Chondrocyte (in vitro differentiated cells): ENCODE results near the gene RYK. TPM values are rescaled to one million over a fixed set of nuclear protein-coding genes. Genes with fewer than 3 reads are reported as not detected.

Experiments used
- DNase-seq: peaks from one replicate; pipeline ENCODE4 v3.0.0; 2021; ENCODE audit warnings: mixed read lengths, low spot score
- H3K27ac Mint-ChIP-seq: one replicate; pipeline ENCODE4 v1.8.0; 2021; ENCODE audit warnings: mild to moderate bottlenecking, moderate library complexity, mixed read lengths; ENCODE audit not compliant: unreplicated experiment
- H3K27me3 Mint-ChIP-seq: 2 replicates; pipeline ENCODE4 v1.8.0; 2021; ENCODE audit warnings: low read depth, mixed read lengths
- H3K36me3 Mint-ChIP-seq: 2 replicates; pipeline ENCODE4 v1.8.0; 2021; ENCODE audit warnings: low read depth, mixed read lengths
- H3K4me1 Mint-ChIP-seq: 2 replicates; pipeline ENCODE4 v1.8.0; 2021; ENCODE audit warnings: low read depth, mild to moderate bottlenecking, mixed read lengths
- H3K4me3 Mint-ChIP-seq: one replicate; pipeline ENCODE4 v1.8.0; 2021; ENCODE audit warnings: mild to moderate bottlenecking, moderate library complexity, mixed read lengths; ENCODE audit not compliant: unreplicated experiment
- H3K9me3 Mint-ChIP-seq: 2 replicates; pipeline ENCODE4 v1.8.0; 2021; ENCODE audit warnings: low read depth, mixed read lengths
- total RNA-seq: library from RNA; stranded (reverse); gene quantifications from 3 replicates; pipeline ENCODE4 v1.2.1, GENCODE V29; 2021
- TF ChIP-seq, protein P1 (sequence below): fragments of 200-600 bp; sonication (generic); IDR thresholded peaks from 2 replicates; pipeline ENCODE4 v1.5.0; 2021; ENCODE audit warnings: antibody characterized with exemption, mild to moderate bottlenecking, moderate library complexity

The RYK gene
- total RNA-seq, 1 donor from 2014 or later, result 49.6 TPM

- TF ChIP-seq, protein P1, sequence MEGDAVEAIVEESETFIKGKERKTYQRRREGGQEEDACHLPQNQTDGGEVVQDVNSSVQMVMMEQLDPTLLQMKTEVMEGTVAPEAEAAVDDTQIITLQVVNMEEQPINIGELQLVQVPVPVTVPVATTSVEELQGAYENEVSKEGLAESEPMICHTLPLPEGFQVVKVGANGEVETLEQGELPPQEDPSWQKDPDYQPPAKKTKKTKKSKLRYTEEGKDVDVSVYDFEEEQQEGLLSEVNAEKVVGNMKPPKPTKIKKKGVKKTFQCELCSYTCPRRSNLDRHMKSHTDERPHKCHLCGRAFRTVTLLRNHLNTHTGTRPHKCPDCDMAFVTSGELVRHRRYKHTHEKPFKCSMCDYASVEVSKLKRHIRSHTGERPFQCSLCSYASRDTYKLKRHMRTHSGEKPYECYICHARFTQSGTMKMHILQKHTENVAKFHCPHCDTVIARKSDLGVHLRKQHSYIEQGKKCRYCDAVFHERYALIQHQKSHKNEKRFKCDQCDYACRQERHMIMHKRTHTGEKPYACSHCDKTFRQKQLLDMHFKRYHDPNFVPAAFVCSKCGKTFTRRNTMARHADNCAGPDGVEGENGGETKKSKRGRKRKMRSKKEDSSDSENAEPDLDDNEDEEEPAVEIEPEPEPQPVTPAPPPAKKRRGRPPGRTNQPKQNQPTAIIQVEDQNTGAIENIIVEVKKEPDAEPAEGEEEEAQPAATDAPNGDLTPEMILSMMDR, result no peak
- Mint-ChIP-seq H3K36me3 (peaks cover 29% of the 10 kb centered on the region), H3K27ac (no peak overlapping the region), H3K4me1 (no peaks in the 10 kb centered on the region), H3K4me3 (no peak overlapping the region), H3K27me3 (no peaks in the 10 kb centered on the region), H3K9me3 (peaks cover 28% of the 10 kb centered on the region)
- no peak for DNase-seq
These were observed 139.0 kb downstream of the RYK start for GRCh38 chr3:134111616-134112015.

DNA sequence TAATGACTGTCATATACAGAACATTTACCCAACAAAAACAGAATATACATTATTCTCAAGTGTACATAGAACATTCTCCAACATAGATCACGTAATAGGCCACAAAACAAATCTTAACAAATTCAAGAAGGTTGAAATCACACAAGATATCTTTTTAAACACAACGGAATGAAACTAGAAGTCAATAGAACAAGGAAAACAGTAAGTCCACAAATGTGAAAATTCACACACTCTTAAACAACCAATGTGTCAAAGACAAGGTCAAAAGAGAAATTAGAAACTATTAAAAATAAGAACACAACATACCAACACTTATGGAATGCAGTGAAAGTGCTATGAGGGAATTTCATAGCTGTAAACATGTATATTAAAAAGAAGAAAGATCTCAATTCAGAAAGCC is 139.7 kb downstream of the RYK start:
- no peak for DNase-seq
- peaks cover 28% of the 10 kb centered on the region for H3K9me3 Mint-ChIP-seq
- TF ChIP-seq, protein P1, result no peak
- H3K4me1 Mint-ChIP-seq, result no peaks in the 10 kb centered on the region
- no peak overlapping the region for H3K27ac Mint-ChIP-seq
- no peaks in the 10 kb centered on the region for H3K27me3 Mint-ChIP-seq
- H3K36me3 Mint-ChIP-seq, result peaks cover 30% of the 10 kb centered on the region
- H3K4me3 Mint-ChIP-seq, result no peak overlapping the region

Other genes with a start within 250 kb of the RYK start
- gene SLCO2A1, start 220.9 kb downstream of the RYK start, total RNA-seq, result 0.46 to 1.0 TPM (median 0.82 TPM) in 3 replicates
- gene AMOTL2, start 123.6 kb upstream of the RYK start, total RNA-seq, result 145 to 259 TPM (median 256 TPM) in 3 replicates
- gene ANAPC13, start 235.1 kb upstream of the RYK start, total RNA-seq, result 66.8 to 86.0 TPM (median 81.3 TPM) in 3 replicates
- 23.2 to 25.5 TPM (median 24.8 TPM) in 3 replicates for gene CEP63, start 235.2 kb upstream of the RYK start, total RNA-seq